CD8-positive, alpha-beta memory T cell (primary cell): Measurements from ENCODE around the gene RPL32. TPM values are rescaled to one million over a fixed set of nuclear protein-coding genes. Genes with fewer than 3 reads are reported as not detected.

Experiments used
- CTCF ChIA-PET: fragments of 350-600 bp; sonication (Branson Sonifier 250); formaldehyde crosslinking; loops from one replicate; lab custom pipeline; 2021; ENCODE audit warnings: antibody characterized with exemption; lab: Charles Lee
- POLR2A ChIA-PET: fragments of 350-600 bp; sonication (Branson Sonifier 250); formaldehyde crosslinking; loops from one replicate; lab custom pipeline; 2021; ENCODE audit warnings: antibody characterized with exemption; lab: Charles Lee
- DNase-seq, 5 donors: peaks; one replicate each; pipeline versions ENCODE4 v3.0.0 to v3.0.0-alpha.2; 2020 to 2022; ENCODE audit warnings: mixed read lengths in 1 of 5
- H3K27ac ChIP-seq: one replicate; pipeline ENCODE4 v1.7.0; 2013; ENCODE audit warnings: low read depth, mild to moderate bottlenecking, low read length, moderate library complexity
- H3K27me3 ChIP-seq: 2 replicates; pipeline ENCODE4 v1.7.0; 2013; ENCODE audit warnings: low read length, mild to moderate bottlenecking; ENCODE audit not compliant: insufficient read depth, poor library complexity, severe bottlenecking
- H3K36me3 ChIP-seq: 2 replicates; pipeline ENCODE4 v1.7.0; 2013; ENCODE audit warnings: mild to moderate bottlenecking, low read length, moderate library complexity; ENCODE audit not compliant: insufficient read depth
- H3K4me1 ChIP-seq: 2 replicates; pipeline ENCODE4 v1.7.0; 2013; ENCODE audit warnings: mild to moderate bottlenecking, low read length, moderate library complexity; ENCODE audit not compliant: insufficient read depth
- H3K4me3 ChIP-seq: 2 replicates; pipeline ENCODE4 v1.7.0; 2013; ENCODE audit warnings: mild to moderate bottlenecking, low read length
- H3K9me3 ChIP-seq: 2 replicates; pipeline ENCODE4 v1.7.0; 2013; ENCODE audit warnings: mild to moderate bottlenecking, low read length
- H3K27ac Mint-ChIP-seq, 8 donors: one replicate each; pipeline ENCODE4 v1.8.0; 2020 to 2021; ENCODE audit warnings: mixed read lengths in 8 of 8, mild to moderate bottlenecking in 6 of 8, inconsistent platforms in 3 of 8, moderate library complexity in 3 of 8
- H3K27me3 Mint-ChIP-seq, 2 donors: one replicate each; pipeline ENCODE4 v1.8.0; 2020 to 2021; ENCODE audit warnings: mixed read lengths in 2 of 2, mild to moderate bottlenecking in 1 of 2, moderate library complexity in 1 of 2
- H3K36me3 Mint-ChIP-seq, 3 donors: one replicate each; pipeline ENCODE4 v1.8.0; 2020 to 2021; ENCODE audit warnings: mixed read lengths in 3 of 3, inconsistent platforms in 1 of 3, mild to moderate bottlenecking in 1 of 3
- H3K4me1 Mint-ChIP-seq, 3 donors: one replicate each; pipeline ENCODE4 v1.8.0; 2020 to 2021; ENCODE audit warnings: mixed read lengths in 3 of 3, inconsistent platforms in 1 of 3, mild to moderate bottlenecking in 1 of 3
- H3K4me3 Mint-ChIP-seq, 7 donors: one replicate each; pipeline ENCODE4 v1.8.0; 2020 to 2021; ENCODE audit warnings: mixed read lengths in 7 of 7, mild to moderate bottlenecking in 6 of 7, moderate library complexity in 4 of 7, inconsistent platforms in 2 of 7
- H3K9me3 Mint-ChIP-seq, 5 donors: one replicate each; pipeline ENCODE4 v1.8.0; 2020 to 2022; ENCODE audit warnings: mixed read lengths in 5 of 5, mild to moderate bottlenecking in 3 of 5, moderate library complexity in 2 of 5, inconsistent platforms in 1 of 5
- polyA plus RNA-seq: library from polyadenylated mRNA; unstranded; fragments of 300-500 nt; fragmentation: Illumina TruSeq; gene quantifications from one replicate; pipeline ENCODE4 v1.2.3, GENCODE V29; 2021
- total RNA-seq, 2 experiments: library from RNA; stranded (reverse); gene quantifications; one replicate each; pipeline ENCODE4 v1.2.3, GENCODE V29; 2021

Gene RPL32
- total and polyA plus RNA-seq, 3 experiments from 2014 or later: 2,528 to 2,743 (median 2,642) TPM

DNA sequence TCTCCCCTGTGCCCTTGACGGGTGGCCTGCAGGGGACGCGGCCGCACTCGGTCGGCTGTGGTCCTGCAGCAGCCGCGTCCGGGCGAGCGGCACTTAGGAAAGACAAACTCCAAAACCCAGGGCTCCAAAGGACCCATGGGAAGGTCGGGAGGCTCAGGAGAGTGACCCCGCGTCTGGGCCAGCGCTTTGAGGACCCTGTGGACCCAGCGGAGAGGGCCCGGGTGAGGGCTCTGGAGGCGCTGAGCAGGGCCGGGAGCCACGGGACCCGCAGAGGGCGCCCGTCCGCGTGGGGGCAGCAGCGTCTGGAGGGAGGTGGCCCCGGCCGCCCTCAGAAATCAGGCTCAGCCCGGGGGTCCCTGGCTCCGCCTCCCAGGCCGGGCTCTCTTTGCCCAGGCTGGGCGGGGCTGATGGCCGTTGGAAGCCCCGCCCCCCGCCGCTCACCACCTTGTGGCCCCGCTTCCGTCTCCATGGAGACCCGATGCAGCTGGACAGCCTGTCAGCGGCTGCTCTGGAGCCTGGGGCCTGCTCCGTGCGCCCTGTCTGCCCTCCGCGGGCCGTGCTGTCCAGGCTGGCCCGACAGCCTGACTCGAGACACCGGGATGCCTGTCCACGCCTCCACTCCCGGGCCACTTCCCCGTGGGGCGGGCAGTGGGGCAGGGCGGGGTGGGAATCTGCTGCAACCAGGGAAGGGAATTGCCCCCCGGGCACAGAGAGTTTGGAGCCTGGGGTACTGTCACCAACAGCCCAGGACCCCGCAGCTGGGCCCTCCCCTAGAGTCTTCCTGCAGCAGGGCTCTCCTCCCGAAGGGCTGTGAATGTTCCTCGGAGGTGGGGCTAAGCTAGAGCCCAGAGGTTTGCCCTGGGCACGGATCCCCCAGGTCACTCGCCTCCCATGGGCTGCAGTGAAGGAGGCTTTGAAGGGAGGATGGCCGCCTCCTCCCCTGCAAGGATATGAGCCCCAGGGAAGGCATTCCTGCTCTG lies 34.8 kb upstream of the RPL32 start:
- peak in 1 of 5 donors; percentile 14 for DNase-seq
- ChIA-PET CTCF (interaction anchor here (1.0 to 1.9 kb wide), 2 partner anchors 14 to 16 kb away, joined by 3 to 6 read pairs; no protein-coding TSS in a partner anchor), POLR2A (no interaction called here)
- H3K4me3 Mint-ChIP-seq: no peak overlapping the region
- H3K36me3 Mint-ChIP-seq: no peaks in the 10 kb centered on the region
- H3K27ac ChIP-seq: peak overlapping the region; percentile 27
- H3K9me3 ChIP-seq: no peaks in the 10 kb centered on the region
- H3K27me3 ChIP-seq: no peaks in the 10 kb centered on the region
- H3K4me1 ChIP-seq: no peaks in the 10 kb centered on the region
- no peak overlapping the region for H3K27ac Mint-ChIP-seq
- peaks cover 10 to 15% of the 10 kb centered on the region in 2 donors for H3K27me3 Mint-ChIP-seq
- no peaks in the 10 kb centered on the region for H3K36me3 ChIP-seq
- H3K9me3 Mint-ChIP-seq: no peaks in the 10 kb centered on the region
- no peak overlapping the region for H3K4me3 ChIP-seq
- peaks cover 0 to 4% (median 3%) of the 10 kb centered on the region in 3 donors for H3K4me1 Mint-ChIP-seq

DNA sequence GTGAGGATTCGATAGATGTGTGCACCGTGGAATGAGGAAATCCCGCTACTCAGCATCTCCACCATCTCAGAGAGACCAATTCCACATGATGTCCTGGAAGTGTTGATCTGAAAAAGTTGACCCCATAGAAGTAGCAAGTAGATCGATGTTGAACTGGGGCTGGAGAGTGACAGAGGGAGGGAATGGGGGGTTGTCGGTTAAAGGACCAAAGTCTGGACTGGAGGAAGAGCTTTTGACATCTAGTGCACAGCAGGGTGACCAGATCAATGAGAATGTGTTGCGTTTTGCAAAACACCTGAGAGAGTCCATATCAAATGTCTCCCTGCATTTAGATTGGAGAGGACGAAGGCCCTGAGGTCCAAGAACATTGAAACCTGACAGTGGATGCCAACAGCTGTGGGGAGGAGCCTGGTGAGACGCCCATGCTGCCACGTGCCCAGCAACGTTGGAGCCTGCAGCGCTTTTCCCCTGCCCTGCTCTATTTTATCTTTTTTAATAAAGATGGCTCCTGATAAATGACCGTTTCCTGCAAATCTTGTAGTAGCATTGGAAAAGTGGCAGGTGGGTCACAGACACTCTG lies 30.1 kb upstream of the RPL32 start:
- no peaks in the 10 kb centered on the region for H3K27me3 ChIP-seq
- H3K4me3 ChIP-seq: no peak overlapping the region
- Mint-ChIP-seq H3K9me3 (no peaks in the 10 kb centered on the region), H3K4me3 (peak overlapping the region in 1 of 7 donors; percentile 57), H3K27me3 (peaks cover 18 to 24% of the 10 kb centered on the region in 2 donors), H3K4me1 (peaks cover 17 to 30% (median 20%) of the 10 kb centered on the region in 3 donors), H3K36me3 (no peaks in the 10 kb centered on the region), H3K27ac (peak overlapping the region in 4 of 8 donors; percentile 12 to 87 (median 48))
- POLR2A ChIA-PET: interaction anchor here (0.6 kb wide), 1 partner anchor 54 kb away, joined by 3 read pairs; no protein-coding TSS in a partner anchor
- H3K4me1 ChIP-seq: peaks cover 4% of the 10 kb centered on the region
- H3K9me3 ChIP-seq: no peaks in the 10 kb centered on the region
- H3K27ac ChIP-seq: no peak overlapping the region
- CTCF ChIA-PET: interaction anchor here (1.0 to 1.7 kb wide), 2 partner anchors 20 to 30 kb away, joined by 4 to 6 read pairs; partner anchors contain the start of gene RPL32
- no peak for DNase-seq
- H3K36me3 ChIP-seq: no peaks in the 10 kb centered on the region

DNA sequence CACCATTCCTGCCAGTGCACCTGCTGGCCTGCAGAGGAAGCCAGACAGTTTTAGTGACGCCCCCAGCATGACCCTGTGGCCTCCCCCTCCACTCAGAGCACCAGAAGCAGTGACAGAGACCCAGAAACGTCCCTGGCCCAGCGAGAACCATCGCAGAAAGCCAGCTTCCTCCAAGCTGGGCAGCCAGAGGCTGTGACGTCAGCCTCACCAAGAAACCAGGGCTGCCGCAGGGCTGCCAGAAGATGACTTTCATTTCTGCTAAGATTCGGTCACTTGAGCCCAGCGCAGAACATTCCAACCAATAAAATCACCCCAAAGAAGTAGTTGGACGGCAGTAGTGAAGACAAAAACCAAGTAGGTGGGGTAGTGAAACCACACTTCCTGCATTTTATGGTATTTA lies 29.6 kb upstream of the RPL32 start:
- Mint-ChIP-seq H3K27me3 (peaks cover 18 to 24% of the 10 kb centered on the region in 2 donors), H3K9me3 (no peaks in the 10 kb centered on the region), H3K4me3 (peak overlapping the region; percentile 38 to 76 (median 49)), H3K36me3 (no peaks in the 10 kb centered on the region), H3K4me1 (peaks cover 17 to 30% (median 20%) of the 10 kb centered on the region in 3 donors), H3K27ac (peak overlapping the region; percentile 12 to 96 (median 84))
- peak in 4 of 5 donors; percentile 23 to 70 (median 29) for DNase-seq
- Histone ChIP-seq H3K27ac (no peak overlapping the region), H3K4me1 (peaks cover 4% of the 10 kb centered on the region), H3K27me3 (no peaks in the 10 kb centered on the region), H3K4me3 (no peak overlapping the region), H3K36me3 (no peaks in the 10 kb centered on the region), H3K9me3 (no peaks in the 10 kb centered on the region)
- POLR2A ChIA-PET: interaction anchor here (0.6 kb wide), 1 partner anchor 54 kb away, joined by 3 read pairs; no protein-coding TSS in a partner anchor
- CTCF ChIA-PET: interaction anchor here (1.0 to 1.7 kb wide), 2 partner anchors 21 to 29 kb away, joined by 4 to 6 read pairs; partner anchors contain the start of gene RPL32

- H3K36me3 Mint-ChIP-seq: peaks cover 0 to 5% (median 0%) of the 10 kb centered on the region in 3 donors
- Histone ChIP-seq H3K4me1 (peaks cover 4% of the 10 kb centered on the region), H3K27me3 (no peaks in the 10 kb centered on the region), H3K27ac (peak overlapping the region; percentile 31), H3K9me3 (no peaks in the 10 kb centered on the region), H3K36me3 (no peaks in the 10 kb centered on the region), H3K4me3 (peak overlapping the region; percentile 75)
- H3K27ac Mint-ChIP-seq: no peak overlapping the region
- H3K4me3 Mint-ChIP-seq: peak overlapping the region in 2 of 7 donors; percentile 32 to 91
- peaks cover 17 to 30% (median 20%) of the 10 kb centered on the region in 3 donors for H3K4me1 Mint-ChIP-seq
- ChIA-PET POLR2A (no interaction called here), CTCF (interaction anchor here (1.1 to 3.8 kb wide), 5 partner anchors 9 to 59 kb away, joined by 3 to 23 read pairs (median 5); no protein-coding TSS in a partner anchor)
- H3K27me3 Mint-ChIP-seq: peaks cover 11 to 18% of the 10 kb centered on the region in 2 donors
- peak in 2 of 5 donors; percentile 36 to 56 for DNase-seq
- peaks cover 0 to 6% (median 5%) of the 10 kb centered on the region in 5 donors for H3K9me3 Mint-ChIP-seq
Observed at GRCh38 chr3:12869035-12869621, 27.8 kb upstream of the RPL32 start.

DNA sequence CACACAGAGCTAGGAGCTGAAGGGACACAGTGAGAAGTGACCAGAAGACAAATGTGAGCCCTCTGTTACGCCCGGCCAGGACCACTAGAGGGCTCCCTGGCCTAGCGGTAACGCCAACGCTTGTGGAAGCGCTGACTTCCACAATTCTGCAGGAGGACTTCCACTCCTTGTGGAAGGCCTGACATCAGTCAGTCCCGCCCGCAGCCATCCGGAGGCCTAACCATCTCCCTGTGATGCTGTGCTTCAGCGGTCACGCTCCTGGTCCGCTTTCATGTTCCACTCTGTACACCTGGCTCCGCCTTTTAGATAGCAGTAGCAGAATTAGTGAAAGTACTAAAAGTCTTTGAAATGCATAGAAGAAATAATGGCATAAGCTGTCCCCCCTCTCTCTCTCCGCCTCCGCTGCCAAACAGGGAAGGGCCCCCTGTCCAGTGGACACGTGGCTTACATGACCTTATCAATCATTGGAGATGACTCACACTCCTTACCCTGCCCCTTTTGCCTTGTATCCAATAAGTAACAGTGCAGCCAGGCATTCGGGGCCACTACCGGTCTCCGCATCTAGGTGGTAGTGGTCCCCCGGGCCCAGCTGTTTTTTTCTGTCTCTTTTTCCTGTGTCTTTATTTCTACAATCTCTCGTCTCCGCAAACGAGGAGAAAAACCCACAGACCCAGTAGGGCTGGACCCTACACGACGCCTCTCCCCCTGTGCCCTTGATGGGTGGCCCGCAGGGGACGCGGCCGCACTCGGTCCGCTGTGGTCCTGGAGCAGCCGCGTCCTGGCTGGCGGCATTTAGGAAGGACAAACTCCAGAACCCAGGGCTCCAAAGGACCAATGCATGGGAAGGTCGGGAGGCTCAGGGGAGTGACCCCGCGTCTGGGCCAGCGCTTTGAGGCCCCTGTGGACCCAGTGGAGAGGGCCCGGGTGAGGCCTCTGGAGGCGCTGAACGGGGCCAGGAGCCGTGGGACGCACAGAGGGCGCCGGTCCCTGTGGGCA lies 27.0 kb upstream of the RPL32 start:
- Histone ChIP-seq H3K27ac (peak overlapping the region; percentile 31), H3K9me3 (no peaks in the 10 kb centered on the region), H3K36me3 (no peaks in the 10 kb centered on the region), H3K27me3 (no peaks in the 10 kb centered on the region), H3K4me1 (peaks cover 4% of the 10 kb centered on the region), H3K4me3 (peak overlapping the region; percentile 75)
- Mint-ChIP-seq H3K36me3 (peaks cover 0 to 5% (median 0%) of the 10 kb centered on the region in 3 donors), H3K4me3 (peak overlapping the region; percentile 42 to 91 (median 81)), H3K4me1 (peaks cover 17 to 30% (median 20%) of the 10 kb centered on the region in 3 donors), H3K9me3 (peaks cover 0 to 6% (median 5%) of the 10 kb centered on the region in 5 donors), H3K27ac (peak overlapping the region in 3 of 8 donors; percentile 10 to 63 (median 25)), H3K27me3 (peaks cover 11 to 20% of the 10 kb centered on the region in 2 donors)
- CTCF ChIA-PET: interaction anchor here (0.8 to 3.8 kb wide), 12 partner anchors 10 to 223 kb away, joined by 3 to 23 read pairs (median 4); partner anchors contain the start of gene RPL32
- POLR2A ChIA-PET: no interaction called here
- peak; percentile 45 to 69 (median 49) for DNase-seq

GRCh38 chr3:12866836-12867235 lies 25.5 kb upstream of the RPL32 start:
- H3K27ac Mint-ChIP-seq: no peak overlapping the region
- peaks cover 0 to 6% (median 5%) of the 10 kb centered on the region in 5 donors for H3K9me3 Mint-ChIP-seq
- H3K27me3 Mint-ChIP-seq: peaks cover 11 to 18% of the 10 kb centered on the region in 2 donors
- H3K36me3 Mint-ChIP-seq: peaks cover 0 to 5% (median 0%) of the 10 kb centered on the region in 3 donors
- Histone ChIP-seq H3K4me1 (peaks cover 4% of the 10 kb centered on the region), H3K27ac (no peak overlapping the region), H3K27me3 (no peaks in the 10 kb centered on the region), H3K9me3 (no peaks in the 10 kb centered on the region), H3K36me3 (no peaks in the 10 kb centered on the region), H3K4me3 (no peak overlapping the region)
- no peak overlapping the region for H3K4me3 Mint-ChIP-seq
- DNase-seq: no peak
- ChIA-PET CTCF (interaction anchor here (3.8 kb wide), 1 partner anchor 24 kb away, joined by 23 read pairs; no protein-coding TSS in a partner anchor), POLR2A (no interaction called here)
- peaks cover 17 to 30% (median 20%) of the 10 kb centered on the region in 3 donors for H3K4me1 Mint-ChIP-seq
